Measurements from ENCODE around the gene MAGI1. TPM values are rescaled to one million over a fixed set of nuclear protein-coding genes. Genes with fewer than 3 reads are reported as not detected.

Gene MAGI1
- total RNA-seq, 1 experiment from 2014 or later, result 58.2 TPM

DNA sequence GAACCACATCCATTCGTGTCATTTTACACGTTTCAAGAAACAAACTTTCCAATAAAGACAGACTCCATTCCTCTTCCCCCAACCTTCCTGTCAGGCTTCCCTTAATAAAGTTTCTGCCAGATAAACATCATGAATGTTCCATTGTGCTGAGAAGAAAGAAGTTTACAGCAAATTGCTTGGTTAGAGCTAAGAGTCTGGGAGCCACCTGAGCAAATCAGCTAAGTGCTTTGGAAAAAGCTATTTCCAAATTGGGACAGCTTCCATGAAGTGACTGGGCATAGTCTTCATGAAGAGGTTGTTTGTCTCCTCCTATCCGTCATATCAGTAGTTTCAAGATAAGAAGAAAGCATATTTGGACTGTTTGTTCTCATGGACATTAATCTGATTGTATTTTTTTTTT lies 77.0 kb downstream of the MAGI1 start (continued):
- TF ChIP-seq, protein P1, sequence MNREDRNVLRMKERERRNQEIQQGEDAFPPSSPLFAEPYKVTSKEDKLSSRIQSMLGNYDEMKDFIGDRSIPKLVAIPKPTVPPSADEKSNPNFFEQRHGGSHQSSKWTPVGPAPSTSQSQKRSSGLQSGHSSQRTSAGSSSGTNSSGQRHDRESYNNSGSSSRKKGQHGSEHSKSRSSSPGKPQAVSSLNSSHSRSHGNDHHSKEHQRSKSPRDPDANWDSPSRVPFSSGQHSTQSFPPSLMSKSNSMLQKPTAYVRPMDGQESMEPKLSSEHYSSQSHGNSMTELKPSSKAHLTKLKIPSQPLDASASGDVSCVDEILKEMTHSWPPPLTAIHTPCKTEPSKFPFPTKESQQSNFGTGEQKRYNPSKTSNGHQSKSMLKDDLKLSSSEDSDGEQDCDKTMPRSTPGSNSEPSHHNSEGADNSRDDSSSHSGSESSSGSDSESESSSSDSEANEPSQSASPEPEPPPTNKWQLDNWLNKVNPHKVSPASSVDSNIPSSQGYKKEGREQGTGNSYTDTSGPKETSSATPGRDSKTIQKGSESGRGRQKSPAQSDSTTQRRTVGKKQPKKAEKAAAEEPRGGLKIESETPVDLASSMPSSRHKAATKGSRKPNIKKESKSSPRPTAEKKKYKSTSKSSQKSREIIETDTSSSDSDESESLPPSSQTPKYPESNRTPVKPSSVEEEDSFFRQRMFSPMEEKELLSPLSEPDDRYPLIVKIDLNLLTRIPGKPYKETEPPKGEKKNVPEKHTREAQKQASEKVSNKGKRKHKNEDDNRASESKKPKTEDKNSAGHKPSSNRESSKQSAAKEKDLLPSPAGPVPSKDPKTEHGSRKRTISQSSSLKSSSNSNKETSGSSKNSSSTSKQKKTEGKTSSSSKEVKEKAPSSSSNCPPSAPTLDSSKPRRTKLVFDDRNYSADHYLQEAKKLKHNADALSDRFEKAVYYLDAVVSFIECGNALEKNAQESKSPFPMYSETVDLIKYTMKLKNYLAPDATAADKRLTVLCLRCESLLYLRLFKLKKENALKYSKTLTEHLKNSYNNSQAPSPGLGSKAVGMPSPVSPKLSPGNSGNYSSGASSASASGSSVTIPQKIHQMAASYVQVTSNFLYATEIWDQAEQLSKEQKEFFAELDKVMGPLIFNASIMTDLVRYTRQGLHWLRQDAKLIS (CRISPR knock-in tag; IDR thresholded peaks at IDR 0.05; ENCODE audit: borderline replicate concordance), result no peak
- TF ChIP-seq TEAD1 (CRISPR knock-in tag; IDR thresholded peaks at IDR 0.05) (no peak), SMAD3 (CRISPR knock-in tag; IDR thresholded peaks at IDR 0.05; ENCODE audit: borderline replicate concordance) (no peak), CREB1 (CRISPR knock-in tag; IDR thresholded peaks at IDR 0.05) (no peak), HMGA2 (CRISPR knock-in tag; IDR thresholded peaks at IDR 0.05) (no peak), SP1 (CRISPR knock-in tag; conservative IDR thresholded peaks at IDR 0.05) (no peak), TEAD4 (CRISPR knock-in tag; IDR thresholded peaks at IDR 0.05) (no peak)

DNA sequence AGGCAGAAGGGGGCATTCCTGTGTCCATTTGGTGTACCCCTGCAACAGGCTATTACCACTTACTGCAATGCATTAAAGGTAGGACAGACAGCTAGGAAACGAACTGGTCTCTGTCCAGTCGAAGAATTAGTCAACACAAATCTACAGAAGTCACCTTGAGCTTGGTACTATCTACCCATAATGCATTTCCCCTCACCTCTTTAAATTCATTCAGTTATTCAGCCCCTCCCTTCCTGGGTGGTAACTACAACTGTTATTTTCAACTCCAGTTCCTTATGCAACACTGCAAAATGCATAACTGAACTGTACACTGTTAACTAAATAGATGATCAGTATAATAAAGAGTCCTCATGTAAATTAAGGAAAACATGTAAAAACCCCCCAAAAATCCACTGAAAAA lies 77.6 kb downstream of the MAGI1 start:
- ChIA-PET POLR2A (no interaction called here), CTCF (interaction anchor here (1.8 kb wide), 1 partner anchor 13 kb away, joined by 4 read pairs; no protein-coding TSS in a partner anchor)
- Mint-ChIP-seq H3K4me1 (peaks cover 31% of the 10 kb centered on the region), H3K27me3 (ENCODE audit: low read depth) (no peaks in the 10 kb centered on the region), H3K4me3 (no peak overlapping the region), H3K27ac (no peak overlapping the region), H3K9me3 (no peaks in the 10 kb centered on the region), H3K36me3 (no peaks in the 10 kb centered on the region)
- ATAC-seq (no peak), DNase-seq (ENCODE audit: low spot score) (no peak)
- TF ChIP-seq, protein P2, sequence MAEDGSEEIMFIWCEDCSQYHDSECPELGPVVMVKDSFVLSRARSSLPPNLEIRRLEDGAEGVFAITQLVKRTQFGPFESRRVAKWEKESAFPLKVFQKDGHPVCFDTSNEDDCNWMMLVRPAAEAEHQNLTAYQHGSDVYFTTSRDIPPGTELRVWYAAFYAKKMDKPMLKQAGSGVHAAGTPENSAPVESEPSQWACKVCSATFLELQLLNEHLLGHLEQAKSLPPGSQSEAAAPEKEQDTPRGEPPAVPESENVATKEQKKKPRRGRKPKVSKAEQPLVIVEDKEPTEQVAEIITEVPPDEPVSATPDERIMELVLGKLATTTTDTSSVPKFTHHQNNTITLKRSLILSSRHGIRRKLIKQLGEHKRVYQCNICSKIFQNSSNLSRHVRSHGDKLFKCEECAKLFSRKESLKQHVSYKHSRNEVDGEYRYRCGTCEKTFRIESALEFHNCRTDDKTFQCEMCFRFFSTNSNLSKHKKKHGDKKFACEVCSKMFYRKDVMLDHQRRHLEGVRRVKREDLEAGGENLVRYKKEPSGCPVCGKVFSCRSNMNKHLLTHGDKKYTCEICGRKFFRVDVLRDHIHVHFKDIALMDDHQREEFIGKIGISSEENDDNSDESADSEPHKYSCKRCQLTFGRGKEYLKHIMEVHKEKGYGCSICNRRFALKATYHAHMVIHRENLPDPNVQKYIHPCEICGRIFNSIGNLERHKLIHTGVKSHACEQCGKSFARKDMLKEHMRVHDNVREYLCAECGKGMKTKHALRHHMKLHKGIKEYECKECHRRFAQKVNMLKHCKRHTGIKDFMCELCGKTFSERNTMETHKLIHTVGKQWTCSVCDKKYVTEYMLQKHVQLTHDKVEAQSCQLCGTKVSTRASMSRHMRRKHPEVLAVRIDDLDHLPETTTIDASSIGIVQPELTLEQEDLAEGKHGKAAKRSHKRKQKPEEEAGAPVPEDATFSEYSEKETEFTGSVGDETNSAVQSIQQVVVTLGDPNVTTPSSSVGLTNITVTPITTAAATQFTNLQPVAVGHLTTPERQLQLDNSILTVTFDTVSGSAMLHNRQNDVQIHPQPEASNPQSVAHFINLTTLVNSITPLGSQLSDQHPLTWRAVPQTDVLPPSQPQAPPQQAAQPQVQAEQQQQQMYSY (CRISPR knock-in tag; IDR thresholded peaks at IDR 0.05), result no peak
- TF ChIP-seq, protein P3, sequence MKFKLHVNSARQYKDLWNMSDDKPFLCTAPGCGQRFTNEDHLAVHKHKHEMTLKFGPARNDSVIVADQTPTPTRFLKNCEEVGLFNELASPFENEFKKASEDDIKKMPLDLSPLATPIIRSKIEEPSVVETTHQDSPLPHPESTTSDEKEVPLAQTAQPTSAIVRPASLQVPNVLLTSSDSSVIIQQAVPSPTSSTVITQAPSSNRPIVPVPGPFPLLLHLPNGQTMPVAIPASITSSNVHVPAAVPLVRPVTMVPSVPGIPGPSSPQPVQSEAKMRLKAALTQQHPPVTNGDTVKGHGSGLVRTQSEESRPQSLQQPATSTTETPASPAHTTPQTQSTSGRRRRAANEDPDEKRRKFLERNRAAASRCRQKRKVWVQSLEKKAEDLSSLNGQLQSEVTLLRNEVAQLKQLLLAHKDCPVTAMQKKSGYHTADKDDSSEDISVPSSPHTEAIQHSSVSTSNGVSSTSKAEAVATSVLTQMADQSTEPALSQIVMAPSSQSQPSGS (CRISPR knock-in tag; IDR thresholded peaks at IDR 0.05; ENCODE audit: borderline replicate concordance, low read depth), result no peak
- no peak for TF ChIP-seq NR2C2 (CRISPR knock-in tag; IDR thresholded peaks at IDR 0.05)
- TF ChIP-seq TP53 (CRISPR knock-in tag; IDR thresholded peaks at IDR 0.05), result no peak
- no peak for TF ChIP-seq ZNF138 (CRISPR knock-in tag; conservative IDR thresholded peaks at IDR 0.05)
- TF ChIP-seq IRF2 (CRISPR knock-in tag; IDR thresholded peaks at IDR 0.05; ENCODE audit: borderline replicate concordance, low read depth), result no peak
- TF ChIP-seq, protein P4, sequence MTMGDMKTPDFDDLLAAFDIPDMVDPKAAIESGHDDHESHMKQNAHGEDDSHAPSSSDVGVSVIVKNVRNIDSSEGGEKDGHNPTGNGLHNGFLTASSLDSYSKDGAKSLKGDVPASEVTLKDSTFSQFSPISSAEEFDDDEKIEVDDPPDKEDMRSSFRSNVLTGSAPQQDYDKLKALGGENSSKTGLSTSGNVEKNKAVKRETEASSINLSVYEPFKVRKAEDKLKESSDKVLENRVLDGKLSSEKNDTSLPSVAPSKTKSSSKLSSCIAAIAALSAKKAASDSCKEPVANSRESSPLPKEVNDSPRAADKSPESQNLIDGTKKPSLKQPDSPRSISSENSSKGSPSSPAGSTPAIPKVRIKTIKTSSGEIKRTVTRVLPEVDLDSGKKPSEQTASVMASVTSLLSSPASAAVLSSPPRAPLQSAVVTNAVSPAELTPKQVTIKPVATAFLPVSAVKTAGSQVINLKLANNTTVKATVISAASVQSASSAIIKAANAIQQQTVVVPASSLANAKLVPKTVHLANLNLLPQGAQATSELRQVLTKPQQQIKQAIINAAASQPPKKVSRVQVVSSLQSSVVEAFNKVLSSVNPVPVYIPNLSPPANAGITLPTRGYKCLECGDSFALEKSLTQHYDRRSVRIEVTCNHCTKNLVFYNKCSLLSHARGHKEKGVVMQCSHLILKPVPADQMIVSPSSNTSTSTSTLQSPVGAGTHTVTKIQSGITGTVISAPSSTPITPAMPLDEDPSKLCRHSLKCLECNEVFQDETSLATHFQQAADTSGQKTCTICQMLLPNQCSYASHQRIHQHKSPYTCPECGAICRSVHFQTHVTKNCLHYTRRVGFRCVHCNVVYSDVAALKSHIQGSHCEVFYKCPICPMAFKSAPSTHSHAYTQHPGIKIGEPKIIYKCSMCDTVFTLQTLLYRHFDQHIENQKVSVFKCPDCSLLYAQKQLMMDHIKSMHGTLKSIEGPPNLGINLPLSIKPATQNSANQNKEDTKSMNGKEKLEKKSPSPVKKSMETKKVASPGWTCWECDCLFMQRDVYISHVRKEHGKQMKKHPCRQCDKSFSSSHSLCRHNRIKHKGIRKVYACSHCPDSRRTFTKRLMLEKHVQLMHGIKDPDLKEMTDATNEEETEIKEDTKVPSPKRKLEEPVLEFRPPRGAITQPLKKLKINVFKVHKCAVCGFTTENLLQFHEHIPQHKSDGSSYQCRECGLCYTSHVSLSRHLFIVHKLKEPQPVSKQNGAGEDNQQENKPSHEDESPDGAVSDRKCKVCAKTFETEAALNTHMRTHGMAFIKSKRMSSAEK (CRISPR knock-in tag; IDR thresholded peaks at IDR 0.05; ENCODE audit: borderline replicate concordance), result no peak

Measured in WTC11 (cell line).